GM19372 (cell line): ENCODE results near the gene INKA1.
A peak's percentile ranks its signal among the peaks of the same experiment; 100 is the strongest.

ENCODE experiments used
- ATAC-seq: cut with Tn5 transposase; IDR thresholded peaks from one replicate; pipeline ENCODE4 v1.9.1; 2021; ENCODE audit warnings: mild to moderate bottlenecking, low read depth, moderate library complexity; ENCODE audit not compliant: unreplicated experiment

INKA1 gene

GRCh38 chr3:49785565-49786356, 17.3 kb upstream of the INKA1 start:
- peak; percentile 25 for ATAC-seq

GRCh38 chr3:49786357-49787181, 16.5 kb upstream of the INKA1 start, which contains the start of gene IP6K1:
Gene IP6K1, minus strand, starts transcription at chr3:49786542. Its CDS starts 38,502 bp downstream, at chr3:49748040.
- peak; percentile 99 for ATAC-seq

- no peak for ATAC-seq
These were observed 15.9 kb upstream of the INKA1 start for GRCh38 chr3:49787182-49787464.

GRCh38 chr3:49787536-49787935, 15.5 kb upstream of the INKA1 start:
- ATAC-seq = no peak

GRCh38 chr3:49788056-49788455, 15.0 kb upstream of the INKA1 start:
- no peak for ATAC-seq

GRCh38 chr3:49790626-49791411, 12.2 kb upstream of the INKA1 start:
- ATAC-seq = no peak

GRCh38 chr3:49791571-49791970, 11.5 kb upstream of the INKA1 start:
- ATAC-seq = no peak

- ATAC-seq = no peak
These were observed 10.5 kb upstream of the INKA1 start for GRCh38 chr3:49792371-49793150.

- ATAC-seq = no peak
These were observed 9.5 kb upstream of the INKA1 start for GRCh38 chr3:49793486-49794085.

- no peak for ATAC-seq
These were observed 8.6 kb upstream of the INKA1 start for GRCh38 chr3:49794431-49794830.

- ATAC-seq = no peak
These were observed 7.8 kb upstream of the INKA1 start for GRCh38 chr3:49794926-49795905.

GRCh38 chr3:49799105-49799504, 4.0 kb upstream of the INKA1 start:
- no peak for ATAC-seq

GRCh38 chr3:49799761-49800160, 3.3 kb upstream of the INKA1 start, which contains the start of gene CDHR4:
Gene CDHR4, minus strand, starts transcription at chr3:49799873. Its CDS starts 61 bp downstream, at chr3:49799812.
- ATAC-seq = no peak

- no peak for ATAC-seq
These were observed 1.9 kb upstream of the INKA1 start for GRCh38 chr3:49801160-49801559.

- no peak for ATAC-seq
These were observed 542 bp downstream of the INKA1 start for GRCh38 chr3:49803465-49804140.

GRCh38 chr3:49804141-49805041, 1.3 kb downstream of the INKA1 start:
- ATAC-seq = no peak

GRCh38 chr3:49805367-49805782, 2.3 kb downstream of the INKA1 start:
- ATAC-seq = no peak
